Stimulated activated CD8-positive, alpha-beta memory T cell treated with anti-CD3 and anti-CD28 coated beads, Interleukin-4, amount 100 ng/mL, for 4 hours (primary cell): ENCODE data around the gene TRERF1.

Experiments used
- DNase-seq, 2 donors: peaks; one replicate each; pipeline ENCODE4 v3.0.0-alpha.2; 2020; ENCODE audit warnings: low read depth in 2 of 2, low spot score in 1 of 2

Gene TRERF1

DNA sequence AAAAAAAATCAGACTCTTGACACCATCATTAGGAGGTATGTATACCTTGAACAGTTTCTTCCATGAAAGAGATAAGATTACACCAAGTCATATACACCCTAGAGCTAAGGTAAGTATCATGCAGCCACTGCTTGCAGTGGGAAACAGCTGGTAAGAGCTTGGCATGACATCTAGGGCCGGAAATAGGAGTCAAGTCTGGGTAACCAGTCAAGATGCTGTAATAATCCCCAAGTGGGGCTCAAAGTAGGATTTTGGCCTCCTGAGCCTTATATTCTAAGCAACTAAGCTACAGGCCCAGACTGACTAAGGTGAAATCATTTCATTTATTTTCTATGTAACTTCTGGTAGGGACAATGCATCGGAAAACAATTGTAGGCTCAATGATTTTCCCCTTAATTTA is 23.9 kb downstream of the TRERF1 start:
- no peak for DNase-seq

GRCh38 chr6:42426191-42426590 is 25.5 kb downstream of the TRERF1 start:
- no peak for DNase-seq

GRCh38 chr6:42424906-42425474 is 26.7 kb downstream of the TRERF1 start:
- no peak for DNase-seq

DNA sequence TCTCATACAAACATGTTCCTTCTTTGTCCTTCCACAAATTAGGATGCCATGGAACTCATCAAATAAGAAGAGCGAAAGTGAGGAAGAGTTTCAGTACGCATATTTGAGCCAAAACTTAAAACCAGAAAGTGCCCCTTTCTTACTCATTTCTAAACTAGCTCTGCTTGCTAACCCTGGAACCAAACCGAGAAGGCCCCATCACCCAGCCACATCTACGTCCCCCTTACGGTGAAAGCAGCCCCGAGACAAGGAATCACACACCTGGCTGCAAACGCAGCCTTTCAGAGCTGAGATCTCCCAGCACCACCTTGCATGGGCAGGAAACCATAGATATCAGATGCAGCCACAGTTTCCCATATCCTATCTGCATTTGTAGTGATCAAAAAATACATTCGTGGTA is 28.5 kb downstream of the TRERF1 start:
- DNase-seq: no peak

DNA sequence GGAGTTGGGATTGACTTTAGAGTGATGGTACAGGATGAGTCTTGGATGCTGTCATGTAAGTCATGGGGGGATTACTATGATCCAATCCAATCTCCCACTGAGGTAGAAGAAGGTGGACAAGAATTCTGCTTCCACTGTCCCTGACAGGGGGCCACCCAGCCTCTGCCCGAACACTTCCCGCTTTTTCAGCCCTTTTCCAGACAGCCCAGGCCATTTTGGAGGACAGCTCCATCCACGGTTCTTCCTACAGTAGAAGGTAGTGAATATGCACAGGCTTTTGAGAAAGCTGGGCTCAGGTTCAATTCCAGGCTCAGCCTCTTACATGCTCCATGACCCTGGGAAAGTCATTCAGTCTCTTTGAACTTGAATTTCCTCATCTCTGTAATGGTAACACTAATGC is 31.0 kb downstream of the TRERF1 start:
- DNase-seq: no peak

GRCh38 chr6:42419490-42420280 is 32.0 kb downstream of the TRERF1 start:
- DNase-seq: no peak

GRCh38 chr6:42418724-42419123 is 33.0 kb downstream of the TRERF1 start:
- DNase-seq: no peak

- DNase-seq: peak in 1 of 2 donors; percentile 28
These were observed 34.0 kb downstream of the TRERF1 start for GRCh38 chr6:42417641-42418112.

- no peak for DNase-seq
These were observed 40.3 kb downstream of the TRERF1 start for GRCh38 chr6:42411406-42411805.

DNA sequence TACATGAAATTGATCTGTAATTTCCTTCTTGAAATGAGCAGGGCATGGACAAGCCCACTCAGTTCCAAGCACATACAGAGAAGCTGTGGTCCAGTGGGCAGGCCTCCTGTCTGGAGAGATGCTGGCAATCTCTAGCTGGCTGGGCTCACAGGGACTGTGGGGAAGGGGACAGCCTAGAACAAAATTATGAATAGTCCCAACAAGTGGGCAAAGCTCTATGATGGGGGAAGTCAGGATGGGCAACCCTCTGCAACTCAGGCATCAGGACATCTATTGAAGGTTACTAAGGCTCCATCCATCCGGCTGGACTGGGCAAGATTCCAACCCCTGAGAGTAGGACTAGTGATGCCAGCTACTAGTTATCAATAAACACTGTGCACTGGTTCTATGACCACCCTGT is 40.9 kb downstream of the TRERF1 start:
- no peak for DNase-seq

- DNase-seq: no peak
These were observed 42.1 kb downstream of the TRERF1 start for GRCh38 chr6:42409581-42409980.

- DNase-seq: no peak
These were observed 44.3 kb downstream of the TRERF1 start for GRCh38 chr6:42407379-42407778.

- no peak for DNase-seq
These were observed 45.1 kb downstream of the TRERF1 start for GRCh38 chr6:42406306-42407280.

DNA sequence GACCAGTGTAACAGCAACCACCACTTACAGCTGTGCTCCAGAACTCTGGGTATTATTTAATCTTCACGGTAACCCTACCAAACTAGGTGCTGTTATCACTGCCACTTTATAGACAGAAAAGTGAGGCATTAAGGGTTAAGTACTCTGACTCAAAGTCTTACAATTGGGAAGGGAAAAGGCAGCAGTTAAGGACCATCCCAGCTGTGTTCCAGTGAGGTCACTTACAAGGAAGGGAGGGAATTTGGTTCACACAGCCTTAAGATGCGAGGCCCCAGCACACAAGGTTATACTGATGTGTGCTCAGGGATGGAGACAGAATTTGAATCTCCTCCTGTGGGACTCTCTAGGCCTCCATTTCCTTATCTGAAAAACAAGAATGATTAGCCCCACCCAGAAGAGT is 46.7 kb downstream of the TRERF1 start:
- DNase-seq: no peak

- DNase-seq: peak; percentile 16 to 23
These were observed 47.2 kb downstream of the TRERF1 start for GRCh38 chr6:42404484-42404883.

DNA sequence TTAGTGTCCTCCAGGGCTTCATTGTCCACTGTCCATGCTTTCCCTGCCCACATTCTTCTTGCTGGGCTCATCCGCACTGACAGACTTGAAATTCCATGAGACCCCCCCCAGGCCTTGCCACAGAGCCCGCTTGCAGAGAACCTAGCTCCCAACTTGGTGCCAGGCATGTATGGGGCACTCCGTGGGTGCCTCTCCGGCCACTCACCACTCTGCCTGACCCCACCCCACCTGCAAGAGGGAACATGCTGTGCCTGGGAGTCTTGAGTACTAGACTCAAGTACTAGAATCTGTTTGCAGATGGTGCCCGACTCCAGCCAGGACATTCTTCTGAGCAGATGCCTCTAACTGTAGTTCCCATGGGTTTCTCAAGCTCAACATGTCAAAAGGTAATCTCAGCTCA is 47.9 kb downstream of the TRERF1 start:
- DNase-seq: no peak

- no peak for DNase-seq
These were observed 48.3 kb downstream of the TRERF1 start for GRCh38 chr6:42403421-42403820.

DNA sequence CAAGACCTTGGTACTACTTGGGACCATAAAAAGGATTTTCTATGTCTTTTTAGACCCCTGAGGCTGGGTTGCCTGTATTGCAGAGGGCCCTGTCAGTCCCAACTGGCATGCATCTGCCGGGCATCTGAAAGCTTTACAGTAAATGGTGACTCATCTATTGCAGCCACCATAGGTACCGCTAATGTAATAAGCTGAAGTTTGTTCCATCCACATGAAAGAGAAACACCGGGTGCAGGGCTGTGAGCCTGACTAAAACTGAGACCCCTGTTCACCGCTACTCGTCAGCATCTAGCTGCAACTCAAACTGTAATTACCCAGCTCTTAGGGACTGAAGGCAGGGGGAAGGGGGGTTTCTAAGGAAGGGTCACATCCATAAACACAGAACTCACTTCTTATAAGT is 49.5 kb downstream of the TRERF1 start:
- DNase-seq: peak in 1 of 2 donors; percentile 32

GRCh38 chr6:42401613-42401951 is 50.1 kb downstream of the TRERF1 start:
- no peak for DNase-seq

DNA sequence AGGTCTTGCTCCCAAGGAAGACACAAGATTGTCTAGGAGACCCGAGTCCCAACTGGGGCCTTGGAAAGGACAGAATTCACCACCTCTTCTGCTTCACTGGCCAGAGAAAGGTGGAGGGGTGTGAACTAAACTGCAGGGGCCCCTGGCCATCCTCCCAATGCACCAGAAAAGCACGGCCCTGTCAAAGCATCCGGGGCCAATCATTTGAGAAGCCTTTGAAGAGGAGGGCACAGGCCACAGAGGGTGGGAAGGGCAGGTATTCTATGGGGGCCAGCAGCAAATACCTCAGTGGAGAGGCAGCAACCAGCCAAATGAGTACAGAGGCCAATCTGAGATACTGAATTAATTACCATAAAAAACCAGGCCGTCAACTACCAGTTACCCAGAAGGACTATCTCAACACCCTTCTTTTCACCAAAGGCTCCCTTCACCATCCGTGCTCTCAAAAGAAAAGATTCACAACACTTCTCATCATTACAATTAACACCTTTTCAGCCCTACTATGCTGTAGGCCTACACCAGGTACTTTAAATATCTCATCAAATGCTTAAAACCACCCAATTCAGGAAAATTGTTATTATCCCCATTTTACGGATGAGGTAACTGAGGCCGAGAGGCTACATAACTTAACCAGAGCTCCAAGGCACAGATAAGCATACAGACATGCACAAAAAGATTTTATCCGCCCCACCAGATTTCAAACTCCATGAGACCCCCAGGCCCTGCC is 50.7 kb downstream of the TRERF1 start:
- DNase-seq: no peak
